Epidermal melanocyte (primary cell): ENCODE data around the gene CAMK1D.
"Not testable (repeated sequence)": the region's sequence is repeated elsewhere in the genome, so short reads cannot be mapped to it uniquely, and the experiment has no call there.

ENCODE experiments used
- DNase-seq: peaks from one replicate; pipeline ENCODE4 v3.0.0; 2011; ENCODE audit warnings: low spot score; ENCODE audit not compliant: insufficient read length

CAMK1D gene

DNA sequence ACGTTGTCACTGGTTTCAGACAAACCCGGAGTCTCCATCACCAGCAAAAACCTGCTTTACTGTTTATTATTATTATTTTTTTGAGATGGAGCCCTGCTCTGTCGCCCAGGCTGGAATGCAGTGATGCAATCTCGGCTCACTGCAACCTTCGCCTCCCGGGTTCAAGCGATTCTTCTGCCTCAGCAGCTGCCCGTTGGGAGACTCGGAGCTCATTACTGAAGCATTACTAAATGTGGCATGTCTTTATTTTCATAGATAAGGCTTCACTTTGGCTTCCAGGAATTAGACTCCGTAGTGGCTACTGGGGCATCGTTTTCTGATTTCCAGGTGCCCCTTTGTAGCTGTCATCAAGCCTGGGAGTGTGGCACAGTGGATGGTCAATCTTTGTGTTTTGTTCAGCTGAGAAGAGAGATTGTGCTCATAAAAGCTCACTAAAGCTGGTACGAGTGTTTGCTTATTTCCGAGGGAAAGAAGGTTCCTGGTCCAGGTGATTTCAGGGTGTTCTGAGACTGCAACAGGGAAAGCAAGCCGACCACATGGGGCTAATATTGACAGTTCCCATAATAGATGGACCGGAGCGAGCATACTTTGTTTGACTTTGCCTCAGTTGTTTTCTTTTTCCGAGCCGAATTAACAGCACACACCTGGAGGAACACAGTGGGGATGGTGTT lies 163.1 kb downstream of the CAMK1D start:
- DNase-seq, result no peak

DNA sequence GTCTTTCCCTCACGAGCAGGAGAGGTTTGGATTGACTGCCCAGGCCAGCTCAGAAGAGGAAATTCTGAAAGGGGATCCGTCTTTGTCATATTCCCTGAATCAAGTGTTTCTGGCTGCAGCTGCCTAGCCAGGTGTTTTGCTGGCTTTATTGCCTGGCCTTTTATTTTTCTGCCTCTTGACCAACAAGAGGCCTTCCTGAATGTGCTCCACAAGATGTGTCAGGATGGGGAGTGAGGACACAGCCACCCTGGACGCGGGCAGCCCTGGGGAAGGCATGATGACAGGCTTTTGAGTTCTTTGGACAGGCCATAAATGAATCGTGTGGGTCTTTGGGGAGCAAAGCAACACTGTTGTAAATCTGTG lies 163.6 kb downstream of the CAMK1D start:
- no peak for DNase-seq

DNA sequence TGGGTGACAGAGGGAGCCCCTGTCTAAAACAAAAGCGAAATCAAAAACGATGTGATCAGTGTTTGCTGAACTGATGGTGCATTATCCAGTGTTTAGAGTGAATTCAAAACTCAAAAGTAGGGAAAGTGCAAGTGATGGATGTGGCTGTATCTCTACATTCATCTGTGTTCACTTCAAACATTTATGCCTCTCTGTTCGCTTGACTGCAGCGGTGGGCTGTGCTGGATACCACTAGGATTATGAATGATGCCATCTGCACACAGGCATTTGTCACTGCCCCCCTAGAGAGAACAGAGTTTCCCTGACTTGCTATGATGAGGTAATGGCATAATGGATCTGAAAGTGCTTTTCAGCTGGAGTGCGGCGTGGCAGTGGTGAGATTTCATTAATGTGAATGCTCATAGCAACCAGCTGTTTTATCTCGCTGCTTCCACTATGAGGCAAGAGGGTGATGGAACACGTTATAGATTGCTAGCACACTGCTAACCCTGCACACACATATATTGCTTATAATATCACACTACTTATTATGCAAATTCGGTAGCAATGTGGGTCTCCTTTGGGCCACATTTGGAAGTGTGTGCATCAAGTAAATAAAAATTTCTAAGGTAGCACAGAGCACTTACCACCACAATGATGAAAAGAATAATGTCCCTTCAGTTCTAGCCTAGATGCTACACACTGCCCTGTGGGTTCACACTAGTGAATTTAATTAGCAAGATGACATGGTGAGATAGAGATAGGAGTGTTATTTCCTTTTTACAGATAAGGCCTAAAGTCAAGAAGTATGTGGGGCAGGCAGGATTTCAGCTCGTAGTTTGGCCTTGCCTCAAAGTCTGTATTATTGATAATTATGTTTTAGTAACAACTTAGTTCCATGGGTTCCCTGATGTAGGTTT lies 164.7 kb downstream of the CAMK1D start:
- no peak for DNase-seq

DNA sequence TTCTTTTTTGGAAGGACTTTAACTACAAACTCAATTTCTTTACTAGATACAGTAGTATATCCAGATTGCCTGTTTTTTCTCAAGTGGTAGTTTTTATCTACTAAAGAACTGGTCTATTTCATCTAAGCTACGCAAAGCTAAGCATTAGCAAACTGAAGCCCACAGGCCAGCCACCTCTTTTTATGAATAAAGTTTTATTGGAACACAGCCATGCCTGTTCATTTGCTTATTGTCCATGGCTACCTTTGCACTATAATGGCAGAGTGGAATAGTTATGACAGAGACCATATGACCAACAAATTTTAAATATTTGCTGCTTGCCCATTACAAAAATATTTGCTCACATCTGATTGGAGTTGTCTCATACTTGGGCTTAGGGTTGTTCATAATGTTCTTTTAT lies 168.7 kb downstream of the CAMK1D start:
- no peak for DNase-seq

DNA sequence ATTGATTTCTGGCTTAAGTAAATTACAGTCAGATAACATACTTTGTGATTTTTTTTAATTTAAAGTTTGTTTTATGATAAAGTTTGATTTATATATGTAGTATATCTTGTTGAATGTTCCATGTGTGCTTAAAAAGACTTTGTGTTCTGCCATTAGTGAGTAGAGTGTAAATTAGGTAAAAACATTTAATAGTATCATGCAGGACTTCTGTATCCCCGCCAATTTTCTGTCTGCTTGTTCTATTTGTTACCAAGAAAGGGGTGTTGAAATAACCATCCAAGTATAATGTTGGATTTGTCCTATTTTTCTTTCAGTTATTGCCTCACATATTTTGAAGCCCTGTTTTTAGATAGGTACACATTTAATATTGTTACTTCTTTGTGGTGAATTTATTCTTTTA lies 172.1 kb downstream of the CAMK1D start:
- no peak for DNase-seq

- DNase-seq, result no peak
Observed at GRCh38 chr10:12526311-12526710, 177.0 kb downstream of the CAMK1D start.

DNA sequence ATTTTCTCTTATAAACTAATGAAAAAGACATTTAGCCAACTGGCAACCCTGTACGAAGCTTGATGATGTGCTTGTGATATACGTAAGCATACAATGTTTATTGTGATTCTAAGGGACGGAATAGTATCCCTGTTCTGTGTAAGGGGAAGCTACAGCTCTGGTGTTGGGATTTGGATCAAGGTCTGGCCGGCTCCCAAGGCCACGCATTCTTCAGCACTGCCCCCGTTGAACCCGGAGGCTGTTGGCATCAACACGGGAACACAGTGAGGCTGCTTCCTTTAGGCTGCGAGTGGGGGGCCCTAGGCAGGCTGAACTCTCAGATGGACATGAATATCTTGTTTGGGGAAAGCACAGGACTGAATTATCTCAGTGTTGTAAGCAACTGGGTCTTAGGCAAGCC lies 180.6 kb downstream of the CAMK1D start:
- DNase-seq, result no peak

- no peak for DNase-seq
Observed at GRCh38 chr10:12531305-12532220, 182.2 kb downstream of the CAMK1D start.

DNA sequence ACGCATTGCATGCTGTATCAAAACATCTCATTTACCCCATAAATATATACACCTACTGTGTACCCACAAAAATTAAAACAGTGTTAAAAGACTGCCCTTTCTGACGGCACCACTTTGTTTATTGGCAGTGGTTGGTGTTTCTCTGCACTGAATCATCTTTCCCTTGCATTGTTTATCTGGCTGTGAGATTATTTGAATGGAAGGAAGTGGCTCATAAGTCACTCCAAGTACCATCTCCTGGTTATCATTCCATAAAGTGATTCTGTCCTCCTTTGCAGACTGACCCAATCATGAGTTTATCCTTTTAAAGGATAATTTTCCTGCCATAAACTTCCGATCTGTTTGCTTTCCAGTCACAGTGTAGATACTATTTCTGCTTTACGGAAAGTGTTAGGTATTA lies 183.8 kb downstream of the CAMK1D start:
- DNase-seq, result no peak

- no peak for DNase-seq
Observed at GRCh38 chr10:12533723-12534122, 184.4 kb downstream of the CAMK1D start.

GRCh38 chr10:12534824-12535223 lies 185.5 kb downstream of the CAMK1D start:
- no peak for DNase-seq

- DNase-seq, result no peak
Observed at GRCh38 chr10:12535656-12536055, 186.3 kb downstream of the CAMK1D start.

GRCh38 chr10:12538491-12538995 lies 189.2 kb downstream of the CAMK1D start:
- no peak for DNase-seq

DNA sequence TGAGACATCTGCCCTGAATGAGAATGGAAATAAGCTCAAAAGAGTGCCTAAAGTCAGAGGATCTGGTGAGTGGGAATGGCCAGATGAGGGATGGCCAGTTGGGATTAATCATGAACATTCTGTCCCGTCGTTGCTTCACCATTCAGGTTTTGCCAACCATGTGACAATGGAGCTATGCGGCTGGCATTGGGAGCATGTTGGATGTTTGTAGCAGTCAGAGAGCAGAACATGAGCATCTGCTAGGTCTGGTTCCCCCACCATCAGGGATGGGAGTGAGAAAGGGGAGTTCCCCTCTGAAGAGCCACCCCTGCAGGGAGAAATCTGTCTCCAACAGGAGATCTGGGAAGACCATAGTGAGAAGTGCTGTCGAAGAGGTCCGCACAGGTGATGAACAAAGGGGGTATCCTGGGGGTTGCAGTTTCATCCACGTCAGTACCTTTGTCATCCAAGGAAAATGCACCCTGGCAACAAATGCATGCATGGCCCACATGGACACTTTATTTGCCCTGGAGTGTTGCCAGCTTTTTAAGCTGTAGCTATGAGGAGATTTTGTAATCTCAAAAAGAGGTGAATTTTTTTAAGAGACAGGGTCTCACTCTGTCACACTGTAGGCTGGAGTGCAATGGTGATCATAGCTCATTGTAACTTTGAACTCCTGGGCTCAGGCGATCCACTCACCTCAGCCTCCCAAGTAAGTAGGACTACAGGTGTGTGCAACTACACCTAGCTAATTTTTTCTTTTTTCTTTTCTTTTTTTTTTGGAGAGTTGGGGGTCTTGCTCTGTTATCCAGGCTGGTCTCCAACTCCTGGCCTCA lies 190.2 kb downstream of the CAMK1D start:
- DNase-seq, result no peak

- no peak for DNase-seq
Observed at GRCh38 chr10:12540341-12540781, 191.0 kb downstream of the CAMK1D start.

GRCh38 chr10:12541446-12542067 lies 192.2 kb downstream of the CAMK1D start:
- DNase-seq, result no peak

DNA sequence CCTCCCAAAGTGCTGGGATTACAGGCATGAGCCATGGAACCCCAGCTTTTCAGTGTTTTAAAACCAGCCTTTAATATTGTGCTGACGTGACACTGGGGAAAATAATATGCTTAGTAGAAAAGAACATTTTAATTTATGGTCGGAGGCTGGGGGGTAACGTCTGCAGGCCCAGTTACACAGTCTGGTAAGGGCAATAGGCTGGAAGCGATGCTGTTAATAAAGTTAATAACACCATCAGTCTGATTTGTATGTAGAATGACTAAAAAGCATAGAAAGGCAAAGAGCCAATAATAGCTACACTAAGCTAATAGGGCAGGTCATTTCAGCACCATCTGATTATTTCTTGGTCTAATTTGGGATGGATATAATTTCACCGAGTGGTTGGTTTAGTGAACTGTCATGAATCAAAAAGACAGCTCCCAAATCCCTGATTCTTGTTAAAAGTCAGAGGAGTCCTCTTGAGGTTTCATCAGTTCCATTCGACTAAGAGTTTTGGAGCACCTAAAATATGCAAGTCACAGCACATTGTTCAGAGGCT lies 192.9 kb downstream of the CAMK1D start:
- no peak for DNase-seq

GRCh38 chr10:12543589-12543988 lies 194.2 kb downstream of the CAMK1D start:
- no peak for DNase-seq

GRCh38 chr10:12546160-12546802 lies 196.9 kb downstream of the CAMK1D start:
- not testable (repeated sequence) for DNase-seq
